Transverse colon (tissue), 4 donors: Measurements from ENCODE around the gene CERK. TPM values are rescaled to one million over a fixed set of nuclear protein-coding genes. Genes with fewer than 3 reads are reported as not detected.
"Not testable (repeated sequence)": the region's sequence is repeated elsewhere in the genome, so short reads cannot be mapped to it uniquely, and the experiment has no call there.

ENCODE experiments used
- DNase-seq: peaks from one replicate; pipeline ENCODE4 v3.0.0-alpha.2; 2019
- H3K27ac ChIP-seq, 4 donors: fragments of 200-600 bp; sonication (generic); 2 replicates each; pipeline ENCODE4 v1.5.1; 2016 to 2018; ENCODE audit warnings: inconsistent platforms in 4 of 4
- H3K27me3 ChIP-seq: fragments of 200-600 bp; sonication (generic); 2 replicates; pipeline ENCODE4 v1.5.1; 2017; ENCODE audit warnings: inconsistent platforms
- H3K36me3 ChIP-seq, 4 donors: fragments of 200-600 bp; sonication (generic); 2 replicates each; pipeline ENCODE4 v1.5.1; 2017 to 2019; ENCODE audit warnings: inconsistent platforms in 4 of 4
- H3K4me1 ChIP-seq, 4 donors: fragments of 200-600 bp; sonication (generic); 2 replicates each; pipeline ENCODE4 v1.5.1; 2017 to 2020; ENCODE audit warnings: inconsistent platforms in 4 of 4
- H3K4me3 ChIP-seq, 4 donors: fragments of 200-600 bp; sonication (generic); 1 replicate in 1 of 4; 2 replicates in 3 of 4; pipeline versions ENCODE4 v1.5.1 to v1.6.1; 2017 to 2019; ENCODE audit warnings: inconsistent platforms in 4 of 4
- H3K9me3 ChIP-seq, 2 donors: fragments of 200-600 bp; sonication (generic); 2 replicates each; pipeline ENCODE4 v1.5.1; 2017 to 2019; ENCODE audit warnings: inconsistent platforms in 2 of 2
- EP300 ChIP-seq: sonication (generic); formaldehyde crosslinking; IDR thresholded peaks from one replicate; pipeline ENCODE4 v1.6.1; 2017; ENCODE audit warnings: antibody characterized with exemption, low read depth
- POLR2A ChIP-seq: fragments of 450-650 bp; IDR thresholded peaks from one replicate; pipeline ENCODE4 v1.6.1; 2016; ENCODE audit warnings: antibody characterized with exemption, mild to moderate bottlenecking, moderate library complexity
- POLR2AphosphoS5 ChIP-seq, 3 donors: sonication (generic); formaldehyde crosslinking; IDR thresholded peaks; one replicate each; pipeline ENCODE4 v1.6.1; 2016; ENCODE audit warnings: antibody characterized with exemption in 3 of 3
- WGBS, 2 donors: methylation state at CpG; one replicate each; pipeline ENCODE4 v1.1.5; 2018; ENCODE audit warnings: low coverage in 1 of 2; 5-methylcytosine and 5-hydroxymethylcytosine counted together
- in situ Hi-C, 4 donors: fragments of 200-750 bp; cut with MboI; loops; one replicate each; pipeline versions ENCODE4 v1.15.0 to v1.15.1; 2017; ENCODE audit warnings: low sequenced_read_pairs in 3 of 4, low pct_ligation_motif_present in 1 of 4, low pct_unique_long_range_greater_than_20kb in 1 of 4
- intact Hi-C: fragments of 100-400 bp; cut with DNase I; formaldehyde crosslinking; loops from one replicate; pipeline ENCODE4 v1.15.1; 2023; ENCODE audit warnings: low total_unique reads
- total RNA-seq, 4 donors: library from RNA; depleted of rRNA; stranded (reverse); fragments of >200 nt; gene quantifications; one replicate each; pipeline ENCODE4 v1.1.0, GENCODE V29; 2016
- TF ChIP-seq, protein P1 (sequence below), 5 experiments: fragments of 200-600 bp in 3 of 5; fragments of 450-650 bp in 2 of 5; sonication (generic) in 3 of 5; IDR thresholded peaks; 1 replicate in 2 of 5; 2 replicates in 3 of 5; pipeline ENCODE4 v1.5.1; 2016 to 2017; ENCODE audit warnings: antibody characterized with exemption in 5 of 5, inconsistent platforms in 3 of 5, mild to moderate bottlenecking in 2 of 5, moderate library complexity in 1 of 5

CERK gene
- total RNA-seq, 4 donors from 2014 or later: 13.7 to 72.2 (median 63.5) TPM

DNA sequence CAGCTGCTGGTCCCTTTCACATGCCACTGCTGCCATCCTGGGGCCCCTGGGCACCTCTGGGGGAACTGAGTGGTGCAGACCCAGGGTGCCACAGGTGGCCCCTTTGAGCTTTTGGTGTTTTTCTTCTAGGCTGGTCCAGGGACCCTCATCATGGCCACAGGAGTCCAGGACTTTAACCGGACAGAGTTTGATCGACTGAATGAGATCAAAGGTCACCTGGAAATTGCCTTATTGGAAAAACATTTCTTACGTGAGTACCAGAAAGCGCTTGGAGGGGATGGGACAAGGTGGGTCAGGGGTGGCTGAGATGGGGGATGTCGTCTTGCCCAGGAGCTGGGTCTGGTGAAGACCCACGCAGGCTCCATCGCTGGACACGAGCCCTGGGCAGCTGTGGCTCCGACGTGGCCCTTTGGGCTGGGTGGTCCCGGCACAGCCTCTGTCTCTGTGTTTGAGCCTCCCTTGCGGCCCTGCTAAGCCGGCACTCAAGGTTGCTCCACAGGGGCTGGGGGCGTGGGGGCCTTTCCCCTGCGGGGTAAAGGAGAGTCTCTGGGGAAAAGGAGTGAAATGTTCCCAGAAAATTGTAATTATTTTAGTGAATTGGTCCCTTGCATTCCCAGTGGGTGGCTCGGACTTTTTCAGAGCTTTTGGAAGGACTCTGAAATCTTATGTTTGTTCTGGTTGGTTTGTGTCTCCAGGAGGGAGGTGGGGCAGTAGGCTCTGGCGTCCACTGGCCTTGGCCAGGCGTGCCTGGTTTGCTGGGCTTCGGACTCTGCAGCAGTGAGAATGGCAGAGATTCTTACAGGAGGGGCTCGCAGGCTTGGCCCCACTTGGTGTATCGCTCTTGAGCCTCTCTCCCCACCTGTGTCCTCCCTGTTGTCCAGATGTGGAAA, 100.1 kb downstream of the CERK start:
- no peak overlapping the region for H3K4me3 ChIP-seq
- no peak overlapping the region for H3K27ac ChIP-seq
- TF ChIP-seq EP300 (no peak), POLR2A (no peak), POLR2AphosphoS5 (IDR thresholded peaks at IDR 0.05) (no peak)
- TF ChIP-seq, protein P1, sequence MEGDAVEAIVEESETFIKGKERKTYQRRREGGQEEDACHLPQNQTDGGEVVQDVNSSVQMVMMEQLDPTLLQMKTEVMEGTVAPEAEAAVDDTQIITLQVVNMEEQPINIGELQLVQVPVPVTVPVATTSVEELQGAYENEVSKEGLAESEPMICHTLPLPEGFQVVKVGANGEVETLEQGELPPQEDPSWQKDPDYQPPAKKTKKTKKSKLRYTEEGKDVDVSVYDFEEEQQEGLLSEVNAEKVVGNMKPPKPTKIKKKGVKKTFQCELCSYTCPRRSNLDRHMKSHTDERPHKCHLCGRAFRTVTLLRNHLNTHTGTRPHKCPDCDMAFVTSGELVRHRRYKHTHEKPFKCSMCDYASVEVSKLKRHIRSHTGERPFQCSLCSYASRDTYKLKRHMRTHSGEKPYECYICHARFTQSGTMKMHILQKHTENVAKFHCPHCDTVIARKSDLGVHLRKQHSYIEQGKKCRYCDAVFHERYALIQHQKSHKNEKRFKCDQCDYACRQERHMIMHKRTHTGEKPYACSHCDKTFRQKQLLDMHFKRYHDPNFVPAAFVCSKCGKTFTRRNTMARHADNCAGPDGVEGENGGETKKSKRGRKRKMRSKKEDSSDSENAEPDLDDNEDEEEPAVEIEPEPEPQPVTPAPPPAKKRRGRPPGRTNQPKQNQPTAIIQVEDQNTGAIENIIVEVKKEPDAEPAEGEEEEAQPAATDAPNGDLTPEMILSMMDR (IDR thresholded peaks at IDR 0.05): no peak
- in situ Hi-C loops (no loop called here), intact Hi-C loops (no loop called here)
- H3K27me3 ChIP-seq: no peaks in the 10 kb centered on the region
- WGBS, 2 donors: 83% methylated on average over 21 of the region's 21 CpGs; no CpG with 5 or more reads in 1 of the 2 donors
- peaks cover 0 to 31% (median 8%) of the 10 kb centered on the region in 4 donors for H3K4me1 ChIP-seq
- DNase-seq: no peak
- no peaks in the 10 kb centered on the region for H3K36me3 ChIP-seq
- no peaks in the 10 kb centered on the region for H3K9me3 ChIP-seq

DNA sequence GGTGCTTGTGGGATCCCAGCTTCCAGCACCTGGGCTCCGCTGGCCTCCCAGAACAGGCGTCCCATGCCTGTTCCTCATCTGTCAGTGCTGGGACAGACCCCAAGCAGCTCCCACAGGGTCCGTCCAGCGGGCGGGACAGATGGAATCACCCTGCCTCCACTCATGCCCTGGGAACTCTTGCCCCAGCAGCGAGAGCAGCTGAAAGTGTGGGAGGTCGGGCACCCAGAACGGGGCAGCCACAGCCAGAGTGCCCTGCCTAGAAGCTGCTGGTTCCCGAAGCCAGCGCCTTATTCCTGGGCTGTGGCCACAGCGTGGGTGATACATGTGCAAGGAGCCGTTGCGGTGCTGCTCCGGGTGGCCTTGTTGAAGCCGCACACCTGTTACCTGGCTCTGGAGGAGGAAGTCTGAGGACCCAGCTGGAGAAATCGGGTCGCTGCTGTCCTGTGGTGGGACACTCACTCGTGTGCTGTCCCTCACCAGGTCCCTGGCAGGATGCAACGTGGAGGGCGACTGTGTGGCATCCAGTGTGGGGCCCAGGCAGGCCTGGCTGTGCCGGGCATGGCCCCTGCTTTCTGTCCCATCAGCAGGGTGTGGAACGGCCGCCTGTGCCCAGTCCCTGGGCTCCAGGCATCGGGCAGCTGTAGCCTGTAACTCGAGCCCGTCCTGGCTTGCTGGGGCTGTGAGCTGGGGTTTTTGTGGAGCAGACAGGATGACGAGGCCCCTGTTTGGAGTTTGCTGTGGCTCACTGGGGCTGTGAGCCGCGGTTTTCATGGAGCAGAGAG, 101.6 kb downstream of the CERK start:
- no peaks in the 10 kb centered on the region for H3K27me3 ChIP-seq
- intact Hi-C loops (no loop called here), in situ Hi-C loops (no loop called here)
- no peaks in the 10 kb centered on the region for H3K36me3 ChIP-seq
- 90% methylated on average over 23 of the region's 29 CpGs; no CpG with 5 or more reads in 1 of the 2 donors for WGBS, 2 donors
- DNase-seq: no peak
- no peak for TF ChIP-seq EP300
- no peak for TF ChIP-seq POLR2A
- TF ChIP-seq, protein P1 (IDR thresholded peaks at IDR 0.05): no peak
- no peak for TF ChIP-seq POLR2AphosphoS5 (IDR thresholded peaks at IDR 0.05)
- no peaks in the 10 kb centered on the region for H3K9me3 ChIP-seq
- peak overlapping the region in 3 of 4 donors; percentile 17 to 63 (median 42) for H3K27ac ChIP-seq
- peaks cover 0 to 28% (median 5%) of the 10 kb centered on the region in 4 donors for H3K4me1 ChIP-seq
- H3K4me3 ChIP-seq: no peak overlapping the region

DNA sequence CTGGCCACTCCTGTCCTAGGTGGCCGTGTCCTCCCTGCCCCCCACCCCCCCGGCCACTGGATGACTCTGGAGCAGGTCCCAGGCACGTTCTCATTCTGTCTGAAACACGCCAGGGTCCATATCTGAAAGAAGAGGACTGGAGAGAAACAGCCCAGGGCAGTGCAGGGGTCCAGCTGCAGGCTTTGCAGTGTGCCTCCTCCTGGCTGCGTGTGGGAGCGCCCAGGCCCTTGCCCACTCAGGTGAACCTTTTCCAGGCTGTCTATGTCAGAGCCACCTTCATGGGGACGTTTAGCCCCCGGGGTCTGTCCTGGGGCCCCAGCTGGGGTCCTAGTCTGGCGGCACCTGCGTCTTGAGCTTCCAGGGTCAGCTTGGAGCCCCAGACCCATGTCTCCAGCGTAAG, 102.3 kb downstream of the CERK start:
- DNase-seq: no peak
- Histone ChIP-seq H3K36me3 (no peaks in the 10 kb centered on the region), H3K4me3 (no peak overlapping the region), H3K4me1 (peaks cover 0 to 28% (median 5%) of the 10 kb centered on the region in 4 donors), H3K9me3 (no peaks in the 10 kb centered on the region), H3K27me3 (no peaks in the 10 kb centered on the region), H3K27ac (peak overlapping the region in 3 of 4 donors; percentile 17 to 63 (median 42))
- no peak for TF ChIP-seq POLR2A
- TF ChIP-seq EP300: no peak
- TF ChIP-seq POLR2AphosphoS5 (IDR thresholded peaks at IDR 0.05): no peak
- TF ChIP-seq, protein P1 (IDR thresholded peaks at IDR 0.05): no peak
- WGBS, 2 donors: 82% methylated on average over 9 of the region's 11 CpGs; no CpG with 5 or more reads in 1 of the 2 donors
- intact Hi-C loops: no loop called here
- in situ Hi-C loops: no loop called here

DNA sequence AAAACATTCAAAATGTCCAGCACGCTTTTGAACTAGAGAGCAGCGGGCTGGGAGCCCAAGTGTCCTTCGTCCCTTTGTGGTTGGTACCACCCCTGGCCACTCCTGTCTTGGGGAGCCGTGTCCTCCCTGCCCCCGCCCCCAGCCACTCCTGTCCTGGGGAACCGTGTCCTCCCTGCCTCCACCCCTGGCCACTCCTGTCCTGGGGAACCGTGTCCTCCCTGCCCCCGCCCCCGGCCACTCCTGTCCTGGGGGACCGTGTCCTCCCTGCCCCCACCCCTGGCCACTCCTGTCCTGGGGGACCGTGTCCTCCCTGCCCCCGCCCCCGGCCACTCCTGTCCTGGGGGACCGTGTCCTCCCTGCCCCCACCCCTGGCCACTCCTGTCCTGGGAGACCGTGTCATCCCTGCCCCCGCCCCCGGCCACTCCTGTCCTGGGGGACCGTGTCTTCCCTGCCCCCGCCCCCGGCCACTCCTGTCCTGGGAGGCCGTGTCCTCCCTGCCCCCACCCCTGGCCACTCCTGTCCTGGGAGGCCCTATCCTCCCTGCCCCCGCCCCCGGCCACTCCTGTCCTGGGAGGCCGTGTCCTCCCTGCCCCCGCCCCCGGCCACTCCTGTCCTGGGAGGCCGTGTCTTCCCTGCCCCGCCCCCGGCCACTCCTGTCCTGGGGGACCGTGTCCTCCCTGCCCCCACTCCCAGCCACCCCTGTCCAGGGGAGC, 102.9 kb downstream of the CERK start:
- H3K27ac ChIP-seq: peak overlapping the region in 3 of 4 donors; percentile 58 to 74 (median 60)
- H3K36me3 ChIP-seq, H3K27me3 ChIP-seq, in situ Hi-C loops, intact Hi-C loops, H3K4me3 ChIP-seq, H3K9me3 ChIP-seq: not testable (repeated sequence)
- peaks cover 0 to 28% (median 5%) of the 10 kb centered on the region in 4 donors for H3K4me1 ChIP-seq
- 52 to 70% methylated on average over 2 to 9 of the region's 30 CpGs for WGBS, 2 donors
- peak; percentile 69 for DNase-seq

Other genes starting within 250 kb of the CERK start
- gene CELSR1, start 200.6 kb downstream of the CERK start, total RNA-seq: 1 to 10 TPM in 2 of 4 donors, under 1 TPM in 2; 0.96 to 2.5 (median 1.4) TPM
- 100 to 1,000 TPM; 146 to 981 (median 258) TPM for gene GRAMD4, start 117.9 kb downstream of the CERK start, total RNA-seq
- 100 to 1,000 TPM in 1 of 4 donors, 10 to 100 TPM in 3; 31.2 to 111 (median 41.8) TPM for gene TBC1D22A, start 24.4 kb upstream of the CERK start, total RNA-seq